Measurements from ENCODE around the gene BUB1B.

BUB1B gene

GRCh38 chr15:40198355-40199085, 37.7 kb downstream of the BUB1B start:
- Histone ChIP-seq H3K36me3 (ENCODE audit: insufficient read depth, low read depth, low read length) (peaks cover 95% of the 10 kb centered on the region), H3K27ac (ENCODE audit: low read length) (no peak overlapping the region), H3K27me3 (ENCODE audit: insufficient read depth, low read length) (no peaks in the 10 kb centered on the region), H3K4me1 (ENCODE audit: insufficient read depth, low read length) (no peaks in the 10 kb centered on the region), H3K9ac (ENCODE audit: low read depth, low read length) (no peak overlapping the region), H3K4me3 (ENCODE audit: low read length) (no peak overlapping the region), H3K9me3 (ENCODE audit: insufficient read depth, low read depth, low read length) (no peaks in the 10 kb centered on the region)

GRCh38 chr15:40204100-40204499, 43.2 kb downstream of the BUB1B start:
- Histone ChIP-seq H3K27ac (ENCODE audit: low read length) (no peak overlapping the region), H3K36me3 (ENCODE audit: insufficient read depth, low read depth, low read length) (peaks cover 94% of the 10 kb centered on the region), H3K27me3 (ENCODE audit: insufficient read depth, low read length) (no peaks in the 10 kb centered on the region), H3K4me1 (ENCODE audit: insufficient read depth, low read length) (no peaks in the 10 kb centered on the region), H3K4me3 (ENCODE audit: low read length) (no peak overlapping the region), H3K9me3 (ENCODE audit: insufficient read depth, low read depth, low read length) (no peaks in the 10 kb centered on the region), H3K9ac (ENCODE audit: low read depth, low read length) (no peak overlapping the region)

GRCh38 chr15:40217166-40217824, 56.4 kb downstream of the BUB1B start:
- Histone ChIP-seq H3K9me3 (ENCODE audit: insufficient read depth, low read depth, low read length) (no peaks in the 10 kb centered on the region), H3K4me1 (ENCODE audit: insufficient read depth, low read length) (no peaks in the 10 kb centered on the region), H3K4me3 (ENCODE audit: low read length) (no peak overlapping the region), H3K36me3 (ENCODE audit: insufficient read depth, low read depth, low read length) (peaks cover 89% of the 10 kb centered on the region), H3K9ac (ENCODE audit: low read depth, low read length) (no peak overlapping the region), H3K27ac (ENCODE audit: low read length) (no peak overlapping the region), H3K27me3 (ENCODE audit: insufficient read depth, low read length) (no peaks in the 10 kb centered on the region)

- H3K4me3 ChIP-seq (ENCODE audit: low read length), result no peak overlapping the region
- H3K27ac ChIP-seq (ENCODE audit: low read length), result no peak overlapping the region
- H3K27me3 ChIP-seq (ENCODE audit: insufficient read depth, low read length), result no peaks in the 10 kb centered on the region
- H3K9me3 ChIP-seq (ENCODE audit: insufficient read depth, low read depth, low read length), result no peaks in the 10 kb centered on the region
- H3K4me1 ChIP-seq (ENCODE audit: insufficient read depth, low read length), result no peaks in the 10 kb centered on the region
- no peak overlapping the region for H3K9ac ChIP-seq (ENCODE audit: low read depth, low read length)
- peaks cover 89% of the 10 kb centered on the region for H3K36me3 ChIP-seq (ENCODE audit: insufficient read depth, low read depth, low read length)
Measured at GRCh38 chr15:40219801-40220200, 58.9 kb downstream of the BUB1B start.

GRCh38 chr15:40222131-40222530, 61.3 kb downstream of the BUB1B start:
- H3K4me1 ChIP-seq (ENCODE audit: insufficient read depth, low read length), result no peaks in the 10 kb centered on the region
- H3K27me3 ChIP-seq (ENCODE audit: insufficient read depth, low read length), result no peaks in the 10 kb centered on the region
- H3K36me3 ChIP-seq (ENCODE audit: insufficient read depth, low read depth, low read length), result peaks cover 85% of the 10 kb centered on the region

GRCh38 chr15:40226736-40227135, 65.9 kb downstream of the BUB1B start:
- H3K27ac ChIP-seq (ENCODE audit: low read length), result no peak overlapping the region
- no peaks in the 10 kb centered on the region for H3K27me3 ChIP-seq (ENCODE audit: insufficient read depth, low read length)
- H3K9ac ChIP-seq (ENCODE audit: low read depth, low read length), result no peak overlapping the region
- H3K36me3 ChIP-seq (ENCODE audit: insufficient read depth, low read depth, low read length), result peaks cover 76% of the 10 kb centered on the region
- no peak overlapping the region for H3K4me3 ChIP-seq (ENCODE audit: low read length)
- no peaks in the 10 kb centered on the region for H3K9me3 ChIP-seq (ENCODE audit: insufficient read depth, low read depth, low read length)
- H3K4me1 ChIP-seq (ENCODE audit: insufficient read depth, low read length), result no peaks in the 10 kb centered on the region

More at GRCh38 chr15:40222131-40222530, 61.3 kb downstream of the BUB1B start:
- Histone ChIP-seq H3K9ac (ENCODE audit: low read depth, low read length) (no peak overlapping the region), H3K4me3 (ENCODE audit: low read length) (no peak overlapping the region), H3K27ac (ENCODE audit: low read length) (no peak overlapping the region), H3K9me3 (ENCODE audit: insufficient read depth, low read depth, low read length) (no peaks in the 10 kb centered on the region)

- no peaks in the 10 kb centered on the region for H3K27me3 ChIP-seq (ENCODE audit: insufficient read depth, low read length)
- no peak overlapping the region for H3K9ac ChIP-seq (ENCODE audit: low read depth, low read length)
- no peak overlapping the region for H3K4me3 ChIP-seq (ENCODE audit: low read length)
- H3K27ac ChIP-seq (ENCODE audit: low read length), result no peak overlapping the region
- H3K36me3 ChIP-seq (ENCODE audit: insufficient read depth, low read depth, low read length), result peaks cover 52% of the 10 kb centered on the region
- no peaks in the 10 kb centered on the region for H3K4me1 ChIP-seq (ENCODE audit: insufficient read depth, low read length)
- H3K9me3 ChIP-seq (ENCODE audit: insufficient read depth, low read depth, low read length), result no peaks in the 10 kb centered on the region
Measured at GRCh38 chr15:40229316-40229715, 68.4 kb downstream of the BUB1B start.

GRCh38 chr15:40229956-40230355, 69.1 kb downstream of the BUB1B start:
- H3K4me1 ChIP-seq (ENCODE audit: insufficient read depth, low read length), result no peaks in the 10 kb centered on the region
- H3K9me3 ChIP-seq (ENCODE audit: insufficient read depth, low read depth, low read length), result no peaks in the 10 kb centered on the region
- H3K27ac ChIP-seq (ENCODE audit: low read length), result no peak overlapping the region
- no peak overlapping the region for H3K9ac ChIP-seq (ENCODE audit: low read depth, low read length)
- H3K27me3 ChIP-seq (ENCODE audit: insufficient read depth, low read length), result no peaks in the 10 kb centered on the region
- peaks cover 46% of the 10 kb centered on the region for H3K36me3 ChIP-seq (ENCODE audit: insufficient read depth, low read depth, low read length)
- H3K4me3 ChIP-seq (ENCODE audit: low read length), result no peak overlapping the region

GRCh38 chr15:40232625-40233070, 71.8 kb downstream of the BUB1B start:
- H3K4me1 ChIP-seq (ENCODE audit: insufficient read depth, low read length), result no peaks in the 10 kb centered on the region
- H3K9me3 ChIP-seq (ENCODE audit: insufficient read depth, low read depth, low read length), result no peaks in the 10 kb centered on the region
- H3K4me3 ChIP-seq (ENCODE audit: low read length), result no peak overlapping the region
- no peak overlapping the region for H3K27ac ChIP-seq (ENCODE audit: low read length)
- peaks cover 32% of the 10 kb centered on the region for H3K36me3 ChIP-seq (ENCODE audit: insufficient read depth, low read depth, low read length)
- H3K27me3 ChIP-seq (ENCODE audit: insufficient read depth, low read length), result peaks cover 6% of the 10 kb centered on the region
- H3K9ac ChIP-seq (ENCODE audit: low read depth, low read length), result no peak overlapping the region

GRCh38 chr15:40233727-40234577, 73.1 kb downstream of the BUB1B start:
- H3K4me3 ChIP-seq (ENCODE audit: low read length), result no peak overlapping the region
- H3K4me1 ChIP-seq (ENCODE audit: insufficient read depth, low read length), result no peaks in the 10 kb centered on the region; the same call in 1 of the 2 replicates
- no peak overlapping the region for H3K9ac ChIP-seq (ENCODE audit: low read depth, low read length)
- no peaks in the 10 kb centered on the region for H3K9me3 ChIP-seq (ENCODE audit: insufficient read depth, low read depth, low read length)
- H3K27me3 ChIP-seq (ENCODE audit: insufficient read depth, low read length), result peaks cover 17% of the 10 kb centered on the region
- H3K36me3 ChIP-seq (ENCODE audit: insufficient read depth, low read depth, low read length), result peaks cover 22% of the 10 kb centered on the region
- H3K27ac ChIP-seq (ENCODE audit: low read length), result no peak overlapping the region

GRCh38 chr15:40234783-40235182, 73.9 kb downstream of the BUB1B start:
- H3K9ac ChIP-seq (ENCODE audit: low read depth, low read length), result no peak overlapping the region
- peaks cover 17% of the 10 kb centered on the region for H3K27me3 ChIP-seq (ENCODE audit: insufficient read depth, low read length)
- H3K36me3 ChIP-seq (ENCODE audit: insufficient read depth, low read depth, low read length), result peaks cover 14% of the 10 kb centered on the region
- no peaks in the 10 kb centered on the region for H3K9me3 ChIP-seq (ENCODE audit: insufficient read depth, low read depth, low read length)
- no peak overlapping the region for H3K27ac ChIP-seq (ENCODE audit: low read length)
- peaks cover 5% of the 10 kb centered on the region; the same call in 1 of the 2 replicates for H3K4me1 ChIP-seq (ENCODE audit: insufficient read depth, low read length)
- no peak overlapping the region for H3K4me3 ChIP-seq (ENCODE audit: low read length)
